OCI-LY7 (cell line): ENCODE results near the gene ARRB1. TPM values are rescaled to one million over a fixed set of nuclear protein-coding genes. Genes with fewer than 3 reads are reported as not detected.

ENCODE experiments used
- BruUV-seq: library from RNA; stranded (reverse); fragments of 400-500 nt; replicated peaks from 2 replicates; lab custom pipeline; 2021; lab: Mats Ljungman, UMichigan
- CTCF ChIA-PET: fragments of 300-600 bp; sonication (Branson Sonifier 250); formaldehyde crosslinking; loops from one replicate; lab custom pipeline; 2022; ENCODE audit warnings: antibody characterized with exemption; ENCODE audit not compliant: unreplicated experiment; lab: Charles Lee
- POLR2A ChIA-PET: fragments of 300-600 bp; sonication (Branson Sonifier 250); formaldehyde crosslinking; loops from one replicate; lab custom pipeline; 2022; ENCODE audit warnings: antibody characterized with exemption; lab: Charles Lee
- DNase-seq: peaks from one replicate; pipeline ENCODE4 v3.0.0-alpha.2; 2015; ENCODE audit warnings: low spot score
- H2AFZ ChIP-seq: fragments of 200-600 bp; sonication (generic), shearing (Covaris generic); 2 replicates; pipeline ENCODE4 v1.6.1; 2014; ENCODE audit warnings: mild to moderate bottlenecking, antibody characterized with exemption, low read length, moderate library complexity
- H3K27ac ChIP-seq: fragments of 200-600 bp; sonication (generic); 2 replicates; pipeline ENCODE4 v1.5.1; 2014; ENCODE audit warnings: mixed run types, low read depth, mild to moderate bottlenecking, moderate library complexity, low read length, inconsistent platforms; ENCODE audit not compliant: poor library complexity, severe bottlenecking
- H3K36me3 ChIP-seq: fragments of 200-600 bp; sonication (generic); 2 replicates; pipeline ENCODE4 v1.6.1; 2014; ENCODE audit warnings: mild to moderate bottlenecking, antibody characterized with exemption, low read length, moderate library complexity, mixed read lengths; ENCODE audit not compliant: insufficient read depth
- H3K4me1 ChIP-seq: fragments of 200-600 bp; sonication (generic); 2 replicates; pipeline ENCODE4 v1.5.1; 2014; ENCODE audit warnings: mild to moderate bottlenecking, low read length; ENCODE audit not compliant: insufficient read depth, poor library complexity, severe bottlenecking
- H3K4me2 ChIP-seq: fragments of 200-600 bp; sonication (generic); 2 replicates; pipeline ENCODE4 v1.6.1; 2014; ENCODE audit warnings: mild to moderate bottlenecking, low read length
- H3K4me3 ChIP-seq: fragments of 200-600 bp; sonication (generic); 2 replicates; pipeline ENCODE4 v1.5.1; 2014; ENCODE audit warnings: mild to moderate bottlenecking, low read depth, low read length; ENCODE audit not compliant: poor library complexity, severe bottlenecking
- H3K79me2 ChIP-seq: fragments of 200-600 bp; sonication (generic); 2 replicates; pipeline ENCODE4 v1.6.1; 2016; ENCODE audit warnings: low read depth, mild to moderate bottlenecking, low read length, moderate library complexity, mixed read lengths; ENCODE audit not compliant: insufficient read depth
- H3K9me2 ChIP-seq: fragments of 200-600 bp; sonication (generic); 2 replicates; pipeline ENCODE4 v1.6.1; 2016; ENCODE audit warnings: mild to moderate bottlenecking, low read length, mixed read lengths; ENCODE audit not compliant: insufficient read depth
- H3K9me3 ChIP-seq: fragments of 200-600 bp; sonication (generic); 2 replicates; pipeline ENCODE4 v1.6.1; 2014; ENCODE audit warnings: mild to moderate bottlenecking, mixed run types, low read length, mixed read lengths
- H4K20me1 ChIP-seq: fragments of 200-600 bp; sonication (generic); 2 replicates; pipeline ENCODE4 v1.6.1; 2014; ENCODE audit warnings: mild to moderate bottlenecking, antibody characterized with exemption, low read length, moderate library complexity, mixed read lengths; ENCODE audit not compliant: insufficient read depth
- EZH2phosphoT487 ChIP-seq: fragments of 200-600 bp; sonication (generic); IDR thresholded peaks from 2 replicates; pipeline ENCODE4 v1.6.1; 2018; ENCODE audit warnings: low read depth, borderline replicate concordance, mild to moderate bottlenecking, mixed run types, antibody characterized with exemption, low read length, moderate library complexity, mixed read lengths
- intact Hi-C: fragments of 100-400 bp; cut with micrococcal nuclease; formaldehyde crosslinking; loops from one replicate; pipeline ENCODE4 v1.10.0; 2022; ENCODE audit not compliant: unreplicated experiment
- total RNA-seq, 2 experiments: library from RNA; depleted of rRNA in 1 of 2; stranded (reverse); fragments of >200 nt in 1 of 2; shearing (Covaris generic) in 1 of 2; gene quantifications; 2 replicates each; pipeline ENCODE4 v1.2.3, GENCODE V29; 2014 to 2022
- TF ChIP-seq, protein P1 (sequence below): fragments of 200-600 bp; sonication (generic); conservative IDR thresholded peaks from 2 replicates; pipeline ENCODE4 v1.5.1; 2014; ENCODE audit warnings: mild to moderate bottlenecking, antibody characterized with exemption, low read length, moderate library complexity, mixed read lengths

ARRB1 gene
- total RNA-seq, 2 experiments from 2014 or later, result not detected

- Histone ChIP-seq H3K4me2 (no peak overlapping the region), H3K79me2 (no peaks in the 10 kb centered on the region), H4K20me1 (no peaks in the 10 kb centered on the region), H3K9me3 (no peaks in the 10 kb centered on the region), H3K4me3 (no peak overlapping the region), H3K27ac (no peak overlapping the region), H2AFZ (no peak overlapping the region), H3K9me2 (no peaks in the 10 kb centered on the region), H3K4me1 (no peaks in the 10 kb centered on the region), H3K36me3 (no peaks in the 10 kb centered on the region)
- no TSS peak for BruUV-seq
- DNase-seq, result no peak
- TF ChIP-seq, protein P1, sequence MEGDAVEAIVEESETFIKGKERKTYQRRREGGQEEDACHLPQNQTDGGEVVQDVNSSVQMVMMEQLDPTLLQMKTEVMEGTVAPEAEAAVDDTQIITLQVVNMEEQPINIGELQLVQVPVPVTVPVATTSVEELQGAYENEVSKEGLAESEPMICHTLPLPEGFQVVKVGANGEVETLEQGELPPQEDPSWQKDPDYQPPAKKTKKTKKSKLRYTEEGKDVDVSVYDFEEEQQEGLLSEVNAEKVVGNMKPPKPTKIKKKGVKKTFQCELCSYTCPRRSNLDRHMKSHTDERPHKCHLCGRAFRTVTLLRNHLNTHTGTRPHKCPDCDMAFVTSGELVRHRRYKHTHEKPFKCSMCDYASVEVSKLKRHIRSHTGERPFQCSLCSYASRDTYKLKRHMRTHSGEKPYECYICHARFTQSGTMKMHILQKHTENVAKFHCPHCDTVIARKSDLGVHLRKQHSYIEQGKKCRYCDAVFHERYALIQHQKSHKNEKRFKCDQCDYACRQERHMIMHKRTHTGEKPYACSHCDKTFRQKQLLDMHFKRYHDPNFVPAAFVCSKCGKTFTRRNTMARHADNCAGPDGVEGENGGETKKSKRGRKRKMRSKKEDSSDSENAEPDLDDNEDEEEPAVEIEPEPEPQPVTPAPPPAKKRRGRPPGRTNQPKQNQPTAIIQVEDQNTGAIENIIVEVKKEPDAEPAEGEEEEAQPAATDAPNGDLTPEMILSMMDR, result no peak
- no peak for TF ChIP-seq EZH2phosphoT487
- POLR2A ChIA-PET, result interaction anchor here (0.7 kb wide), 1 partner anchor 239 kb away, joined by 3 read pairs; no protein-coding TSS in a partner anchor
- intact Hi-C loops, result no loop called here
- CTCF ChIA-PET, result no interaction called here
These were observed 111.8 kb downstream of the ARRB1 start for GRCh38 chr11:75239531-75240290.

DNA sequence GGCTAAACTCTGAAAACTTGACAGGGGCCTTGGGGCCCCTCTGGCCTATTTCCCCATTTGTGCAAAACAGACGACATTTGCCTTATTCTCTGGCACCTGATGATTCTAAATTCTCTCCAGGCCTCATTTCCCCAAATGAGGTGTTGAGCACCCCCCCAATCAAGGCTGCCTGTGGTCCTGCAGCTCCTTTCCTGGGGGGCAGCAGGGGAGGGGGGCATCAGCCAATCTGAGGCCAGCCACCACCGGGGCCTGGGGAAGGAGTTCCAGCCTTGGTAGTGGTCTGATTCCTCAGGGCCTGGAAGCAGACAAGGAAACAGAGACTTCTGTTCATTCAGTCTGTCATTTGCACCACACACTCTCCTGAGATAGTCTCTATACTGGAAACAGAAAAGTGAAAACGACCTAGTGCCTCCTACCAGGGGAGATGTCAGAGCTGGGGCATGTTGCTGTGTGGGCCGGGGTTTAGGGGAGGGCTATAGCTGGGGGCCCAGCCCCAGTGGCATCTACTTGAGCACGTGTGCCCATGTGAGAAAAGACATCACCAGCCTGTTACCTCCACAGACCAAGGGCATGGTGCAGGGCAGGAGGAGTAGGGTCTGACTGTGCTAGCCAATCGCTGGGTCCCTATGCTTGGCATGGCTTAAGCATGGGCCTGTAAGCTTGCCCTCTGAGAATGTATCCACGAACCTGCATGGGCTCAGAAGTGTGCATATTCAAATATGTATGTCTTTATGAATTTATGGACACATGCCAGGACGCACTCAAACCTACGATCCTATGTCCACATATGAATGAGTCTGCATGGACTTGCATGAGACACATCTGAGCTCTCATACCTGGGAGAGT is 112.6 kb downstream of the ARRB1 start:
- BruUV-seq, result no TSS peak
- H3K36me3 ChIP-seq, result no peaks in the 10 kb centered on the region
- POLR2A ChIA-PET, result no interaction called here
- H3K27ac ChIP-seq, result no peak overlapping the region
- no peak for TF ChIP-seq EZH2phosphoT487
- TF ChIP-seq, protein P1, result no peak
- CTCF ChIA-PET, result no interaction called here
- intact Hi-C loops, result no loop called here
- no peaks in the 10 kb centered on the region for H4K20me1 ChIP-seq
- no peaks in the 10 kb centered on the region for H3K9me3 ChIP-seq
- no peak overlapping the region for H2AFZ ChIP-seq
- H3K4me3 ChIP-seq, result no peak overlapping the region
- DNase-seq, result no peak
- no peaks in the 10 kb centered on the region for H3K4me1 ChIP-seq
- no peaks in the 10 kb centered on the region for H3K79me2 ChIP-seq
- no peak overlapping the region for H3K4me2 ChIP-seq
- H3K9me2 ChIP-seq, result no peaks in the 10 kb centered on the region
